Activated effector memory CD4-positive, alpha-beta T cell treated with Interleukin-2 at 50 U/mL for 16 hours (primary cell): ENCODE data around the gene HLA-DOB.
"Not testable (repeated sequence)": the region's sequence is repeated elsewhere in the genome, so short reads cannot be mapped to it uniquely, and the experiment has no call there.

Experiments used
- DNase-seq: peaks from one replicate; pipeline ENCODE4 v3.0.0-alpha.2; 2020

HLA-DOB gene

DNA sequence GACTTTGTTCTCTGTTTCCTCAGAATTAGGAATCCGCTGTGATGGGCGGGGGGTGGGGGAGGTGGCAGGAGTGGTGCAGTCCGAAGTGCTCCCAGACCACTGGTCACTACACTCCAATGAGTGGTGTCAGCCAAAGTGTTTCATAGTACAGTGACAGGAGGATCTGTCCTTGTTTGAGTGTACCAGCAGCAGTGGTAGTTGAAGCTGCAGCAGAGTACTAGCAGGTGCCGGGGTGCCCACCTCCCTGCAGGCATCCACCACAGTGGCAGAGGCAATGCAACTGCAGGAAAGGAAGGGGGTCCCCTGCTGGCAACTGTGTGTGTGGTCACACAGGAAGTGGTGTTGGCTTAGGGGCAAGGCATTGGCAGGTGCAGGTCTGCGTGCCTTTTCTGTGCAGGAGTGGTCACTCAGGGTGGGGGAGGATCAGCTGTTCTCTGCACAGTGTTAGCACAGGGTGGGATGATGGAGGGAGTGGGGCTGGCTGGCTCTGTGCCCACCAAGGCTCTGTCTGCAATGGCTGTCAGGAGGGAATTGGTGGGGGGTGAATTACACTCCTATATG, 9.7 kb downstream of the HLA-DOB start:
- DNase-seq = no peak

- DNase-seq = not testable (repeated sequence)
These were observed 11.4 kb downstream of the HLA-DOB start for GRCh38 chr6:32805404-32805803.

GRCh38 chr6:32803416-32803815, 13.4 kb downstream of the HLA-DOB start:
- DNase-seq = no peak

GRCh38 chr6:32799740-32800139, 17.1 kb downstream of the HLA-DOB start:
- no peak for DNase-seq

DNA sequence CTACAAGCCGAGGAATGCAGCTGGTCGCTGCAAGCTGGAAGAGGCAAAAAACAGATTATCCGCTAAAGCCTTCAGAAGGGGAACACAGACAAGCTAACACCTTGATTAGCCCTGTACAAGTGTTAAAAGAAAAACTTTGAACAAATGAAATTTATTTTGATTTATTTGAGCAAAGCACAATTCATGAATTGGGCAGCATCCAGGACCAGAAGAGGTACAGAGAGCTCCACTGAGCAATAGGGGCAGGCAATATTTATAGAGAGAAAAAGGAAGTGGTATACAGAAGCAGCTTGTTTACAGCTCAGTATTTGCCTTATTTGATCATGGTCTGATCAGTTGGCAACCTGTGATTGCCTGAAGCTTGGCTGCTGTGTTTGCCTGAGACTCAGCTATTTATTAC, 17.6 kb downstream of the HLA-DOB start:
- no peak for DNase-seq

- peak; percentile 61 for DNase-seq
These were observed 19.7 kb downstream of the HLA-DOB start for GRCh38 chr6:32796848-32797776.

GRCh38 chr6:32794510-32794909, 22.3 kb downstream of the HLA-DOB start:
- DNase-seq = no peak

GRCh38 chr6:32792901-32793435, 23.8 kb downstream of the HLA-DOB start:
- no peak for DNase-seq

GRCh38 chr6:32790306-32790705, 26.5 kb downstream of the HLA-DOB start:
- no peak for DNase-seq

GRCh38 chr6:32785781-32786533, 30.8 kb downstream of the HLA-DOB start:
- DNase-seq = no peak

- not testable (repeated sequence) for DNase-seq
These were observed 33.9 kb downstream of the HLA-DOB start for GRCh38 chr6:32782923-32783322.

GRCh38 chr6:32779036-32779435, 37.8 kb downstream of the HLA-DOB start:
- DNase-seq = no peak

GRCh38 chr6:32775071-32775470, 41.7 kb downstream of the HLA-DOB start:
- DNase-seq = no peak

DNA sequence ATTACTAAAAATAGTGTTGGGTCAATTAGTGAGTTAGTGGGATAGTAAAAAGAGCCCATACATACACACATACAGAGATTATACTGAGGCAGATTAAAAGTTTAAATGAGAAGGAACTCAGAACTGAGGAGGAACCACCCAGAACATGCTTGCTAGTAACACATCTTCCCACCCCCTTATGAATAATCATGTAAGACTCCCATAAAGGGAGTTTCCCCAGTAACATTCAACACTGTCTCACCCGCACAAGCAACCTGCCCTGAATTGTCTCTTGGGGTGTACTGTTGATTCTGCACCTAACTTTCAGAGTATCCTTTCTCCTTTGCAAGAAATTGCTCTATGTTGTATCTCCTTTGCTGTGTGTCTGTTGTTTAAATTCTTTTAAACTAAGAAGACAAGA, 42.4 kb downstream of the HLA-DOB start:
- no peak for DNase-seq

- DNase-seq = no peak
These were observed 44.1 kb downstream of the HLA-DOB start for GRCh38 chr6:32772656-32773055.

DNA sequence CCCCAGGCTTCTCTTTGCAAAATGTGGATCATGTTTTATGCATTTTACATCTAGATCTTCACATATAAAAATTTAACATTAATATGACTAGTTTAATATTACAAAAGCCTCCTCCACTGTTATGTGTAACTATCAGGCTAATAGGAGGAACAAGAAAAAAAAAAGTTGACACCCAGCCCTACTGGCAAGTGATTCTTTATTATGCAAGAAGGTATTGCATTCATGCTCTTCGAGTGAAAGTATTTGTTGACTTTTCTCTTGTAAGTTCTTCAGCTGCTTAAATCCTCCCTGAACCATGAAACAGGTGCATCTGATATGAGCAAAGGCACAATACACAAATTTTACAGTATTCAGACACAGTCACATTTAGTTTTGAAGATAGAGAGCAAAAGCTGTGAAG, 52.8 kb downstream of the HLA-DOB start:
- no peak for DNase-seq

- no peak for DNase-seq
These were observed 53.4 kb downstream of the HLA-DOB start, which contains the start of gene HLA-DQB2 for GRCh38 chr6:32763421-32763820. Gene HLA-DQB2 (minus strand): TSS chr6:32763532. CDS start chr6:32763470, 62 bp downstream.
